ENCODE results near the gene SIK3.

DNA sequence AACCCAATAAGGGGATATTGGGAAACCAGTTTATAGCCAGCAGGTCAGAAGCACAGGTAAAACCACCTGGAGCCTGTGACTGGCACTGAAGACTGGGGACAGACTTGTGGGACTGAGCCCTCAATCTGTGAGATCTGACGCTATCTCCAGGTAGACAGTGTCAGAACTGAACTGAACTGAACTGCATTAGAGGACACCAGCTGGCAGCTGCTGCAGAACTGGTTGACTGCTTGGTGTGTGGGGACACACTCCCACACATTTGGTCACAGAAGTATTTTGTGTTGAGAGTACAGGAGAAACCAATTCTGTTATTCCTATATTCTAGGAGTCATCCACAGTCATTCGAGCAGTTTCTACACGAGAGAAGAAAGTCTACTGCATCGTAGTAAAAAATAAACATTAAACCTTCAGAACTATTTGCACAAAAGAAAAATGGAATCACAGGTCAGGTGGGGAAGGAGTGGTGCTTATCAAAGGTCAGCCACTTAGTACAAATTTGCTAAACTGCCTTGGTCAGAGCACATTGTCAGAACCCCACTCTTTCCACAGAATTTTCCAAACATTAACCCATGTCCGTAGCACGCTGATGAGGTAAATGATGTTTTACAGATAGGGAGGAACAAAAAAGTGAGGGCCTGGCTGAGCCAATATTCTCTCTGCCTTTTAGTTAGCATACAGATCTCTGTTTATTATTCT lies 77.2 kb downstream of the SIK3 start:
- TF ChIP-seq, protein P1, sequence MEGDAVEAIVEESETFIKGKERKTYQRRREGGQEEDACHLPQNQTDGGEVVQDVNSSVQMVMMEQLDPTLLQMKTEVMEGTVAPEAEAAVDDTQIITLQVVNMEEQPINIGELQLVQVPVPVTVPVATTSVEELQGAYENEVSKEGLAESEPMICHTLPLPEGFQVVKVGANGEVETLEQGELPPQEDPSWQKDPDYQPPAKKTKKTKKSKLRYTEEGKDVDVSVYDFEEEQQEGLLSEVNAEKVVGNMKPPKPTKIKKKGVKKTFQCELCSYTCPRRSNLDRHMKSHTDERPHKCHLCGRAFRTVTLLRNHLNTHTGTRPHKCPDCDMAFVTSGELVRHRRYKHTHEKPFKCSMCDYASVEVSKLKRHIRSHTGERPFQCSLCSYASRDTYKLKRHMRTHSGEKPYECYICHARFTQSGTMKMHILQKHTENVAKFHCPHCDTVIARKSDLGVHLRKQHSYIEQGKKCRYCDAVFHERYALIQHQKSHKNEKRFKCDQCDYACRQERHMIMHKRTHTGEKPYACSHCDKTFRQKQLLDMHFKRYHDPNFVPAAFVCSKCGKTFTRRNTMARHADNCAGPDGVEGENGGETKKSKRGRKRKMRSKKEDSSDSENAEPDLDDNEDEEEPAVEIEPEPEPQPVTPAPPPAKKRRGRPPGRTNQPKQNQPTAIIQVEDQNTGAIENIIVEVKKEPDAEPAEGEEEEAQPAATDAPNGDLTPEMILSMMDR (IDR thresholded peaks at IDR 0.05; ENCODE audit: extremely low read depth in 1 of 2, insufficient read depth in 1 of 2, low read depth in 1 of 2, low read length in 2 of 2): no peak
- TF ChIP-seq MYC (IDR thresholded peaks at IDR 0.05; ENCODE audit: low read depth, low read length) (no peak), POLR2A (IDR thresholded peaks at IDR 0.05; ENCODE audit: low read depth, low read length) (no peak), EZH2 (IDR thresholded peaks at IDR 0.05; ENCODE audit: borderline replicate concordance, low read depth, low read length, severe bottlenecking) (no peak), POLR2AphosphoS5 (IDR thresholded peaks at IDR 0.05; ENCODE audit: insufficient read depth, low read depth, low read length) (no peak), GATA2 (IDR thresholded peaks at IDR 0.05; ENCODE audit: insufficient read depth, insufficient read length, low read depth, low read length) (no peak), JUN (IDR thresholded peaks at IDR 0.05; ENCODE audit: borderline replicate concordance, insufficient read depth, insufficient read length, low read depth) (no peak), MAX (IDR thresholded peaks at IDR 0.05; ENCODE audit: insufficient read depth, insufficient read length) (no peak), FOS (IDR thresholded peaks at IDR 0.05; ENCODE audit: borderline replicate concordance, insufficient read depth, low read length) (no peak)

Measured in endothelial cell of umbilical vein (primary cell).